Panc1 (cell line): Measurements from ENCODE around the gene TRIM62. TPM values are rescaled to one million over a fixed set of nuclear protein-coding genes. Genes with fewer than 3 reads are reported as not detected.

ENCODE experiments used
- ATAC-seq: fragments of 200-7000 bp; cut with Tn5 transposase; 2 replicates; pipeline ENCODE4 v1.9.1; 2020; ENCODE audit warnings: mild to moderate bottlenecking, moderate library complexity
- BruUV-seq: library from RNA; stranded (reverse); fragments of 400-500 nt; replicated peaks from 2 replicates; lab custom pipeline; 2021; lab: Mats Ljungman, UMichigan
- CTCF ChIA-PET: fragments of 300-600 bp; sonication (Branson Sonifier 250); formaldehyde crosslinking; loops from one replicate; lab custom pipeline; 2022; ENCODE audit warnings: antibody characterized with exemption; lab: Charles Lee
- POLR2A ChIA-PET: fragments of 300-600 bp; sonication (Branson Sonifier 250); formaldehyde crosslinking; loops from one replicate; lab custom pipeline; 2022; ENCODE audit warnings: antibody characterized with exemption; lab: Charles Lee
- DNase-seq: peaks from one replicate; pipeline ENCODE4 v3.0.0-alpha.2; 2010; ENCODE audit warnings: low read depth, low spot score
- H3K27ac ChIP-seq: 2 replicates; pipeline ENCODE4 v1.5.1; 2011; ENCODE audit warnings: mild to moderate bottlenecking, low read length, inconsistent platforms
- H3K27me3 ChIP-seq: fragments of 200-500 bp; sonication (Bioruptor generic); 2 replicates; pipeline ENCODE4 v1.6.0; 2014; ENCODE audit warnings: low read length, inconsistent platforms; ENCODE audit not compliant: control insufficient read depth, insufficient read depth
- H3K36me3 ChIP-seq: fragments of 200-500 bp; sonication (Bioruptor generic); 2 replicates; pipeline ENCODE4 v1.5.1; 2014; ENCODE audit warnings: inconsistent platforms, mild to moderate bottlenecking, low read length, moderate library complexity; ENCODE audit not compliant: control insufficient read depth, insufficient read depth
- H3K4me1 ChIP-seq: 2 replicates; pipeline ENCODE4 v1.5.1; 2011; ENCODE audit warnings: inconsistent platforms, mild to moderate bottlenecking, low read length, moderate library complexity; ENCODE audit not compliant: control insufficient read depth, insufficient read depth
- H3K4me3 ChIP-seq, 2 experiments: 2 replicates each; pipeline ENCODE4 v1.5.1; 2011 to 2012; ENCODE audit warnings: low read depth in 2 of 2, low read length in 2 of 2, mild to moderate bottlenecking in 2 of 2, inconsistent platforms in 1 of 2, moderate library complexity in 1 of 2
- H3K9me3 ChIP-seq: fragments of 200-500 bp; sonication (Bioruptor generic); 2 replicates; pipeline ENCODE4 v1.5.1; 2014; ENCODE audit warnings: low read depth, mild to moderate bottlenecking, inconsistent platforms, low read length, moderate library complexity; ENCODE audit not compliant: control insufficient read depth, insufficient read depth
- CTCF ChIP-seq: fragments of 450-650 bp; IDR thresholded peaks from 2 replicates; pipeline ENCODE4 v1.5.1; 2017; ENCODE audit warnings: mild to moderate bottlenecking
- POLR2AphosphoS5 ChIP-seq: IDR thresholded peaks from 2 replicates; pipeline ENCODE4 v1.6.1; 2012; ENCODE audit warnings: mild to moderate bottlenecking, low read depth, low read length, moderate library complexity
- REST ChIP-seq, 2 experiments: IDR thresholded peaks; 2 replicates each; pipeline ENCODE4 v1.6.1; 2011 to 2012; ENCODE audit warnings: low read depth in 2 of 2, control low read depth in 1 of 2, low read length in 1 of 2, mild to moderate bottlenecking in 1 of 2, moderate library complexity in 1 of 2; ENCODE audit not compliant: insufficient read depth in 1 of 2
- SIN3A ChIP-seq: IDR thresholded peaks from 2 replicates; pipeline ENCODE4 v1.6.1; 2012; ENCODE audit warnings: low read depth, mild to moderate bottlenecking, low read length, moderate library complexity, borderline replicate concordance; ENCODE audit not compliant: insufficient read depth
- TCF7L2 ChIP-seq: IDR thresholded peaks from 2 replicates; pipeline ENCODE4 v1.6.1; 2011; ENCODE audit warnings: mild to moderate bottlenecking, low read depth, low read length, inconsistent platforms
- in situ Hi-C: cut with HindIII; loops from 2 replicates; pipeline ENCODE4 v1.10.0; 2016; ENCODE audit warnings: low sequenced_read_pairs, low pct_unique_long_range_greater_than_20kb
- intact Hi-C: fragments of 100-400 bp; cut with micrococcal nuclease; formaldehyde crosslinking; loops from one replicate; pipeline ENCODE4 v1.10.0; 2022; ENCODE audit not compliant: unreplicated experiment
- total RNA-seq: library from RNA; stranded (reverse); gene quantifications from one replicate; pipeline ENCODE4 v1.2.1, GENCODE V29; 2021; ENCODE audit not compliant: unreplicated experiment

Gene TRIM62
- total RNA-seq, 1 experiment from 2014 or later, result 7.4 TPM

DNA sequence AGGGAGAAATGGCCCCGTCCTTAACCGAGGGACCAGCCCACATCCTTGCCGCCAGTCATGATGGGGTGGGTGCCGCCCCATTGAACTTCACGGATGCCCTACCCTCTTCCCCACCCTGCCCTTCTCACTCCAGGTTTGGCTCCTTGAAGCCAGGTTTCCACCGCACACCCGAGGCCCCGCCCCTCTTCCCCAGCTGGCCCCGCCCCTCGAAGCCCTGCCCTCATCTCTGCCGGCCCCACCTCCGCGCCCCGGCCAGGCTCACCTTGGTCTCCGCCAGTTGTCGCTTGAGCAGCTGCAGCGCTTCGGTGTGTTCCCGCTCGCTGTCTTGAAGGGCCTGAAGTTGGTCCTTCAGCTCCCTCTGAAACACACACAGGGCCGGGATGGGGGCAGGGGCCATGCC is 16.6 kb downstream of the TRIM62 start:
- Histone ChIP-seq H3K27ac (no peak overlapping the region), H3K9me3 (no peaks in the 10 kb centered on the region), H3K27me3 (no peaks in the 10 kb centered on the region), H3K4me1 (no peaks in the 10 kb centered on the region), H3K36me3 (no peaks in the 10 kb centered on the region), H3K4me3 (no peak overlapping the region)
- ChIA-PET POLR2A (no interaction called here), CTCF (no interaction called here)
- no peak for ATAC-seq
- no TSS peak for BruUV-seq
- TF ChIP-seq TCF7L2, result no peak
- TF ChIP-seq POLR2AphosphoS5, result no peak
- no peak for TF ChIP-seq CTCF
- no peak for TF ChIP-seq REST (IDR thresholded peaks at IDR 0.05; ENCODE audit: insufficient read depth in 1 of 2, low read depth in 2 of 2, low read length in 1 of 2)
- no peak for TF ChIP-seq SIN3A
- in situ Hi-C loops, result no loop called here
- DNase-seq, result no peak
- intact Hi-C loops, result no loop called here

- in situ Hi-C loops (no loop called here), intact Hi-C loops (no loop called here)
- POLR2A ChIA-PET, result no interaction called here
- no peak overlapping the region for H3K27ac ChIP-seq
- no peak for TF ChIP-seq CTCF
- no peak for TF ChIP-seq REST (IDR thresholded peaks at IDR 0.05; ENCODE audit: insufficient read depth in 1 of 2, low read depth in 2 of 2, low read length in 1 of 2)
- no peak for TF ChIP-seq POLR2AphosphoS5
- no peak for TF ChIP-seq SIN3A
- TF ChIP-seq TCF7L2, result no peak
- CTCF ChIA-PET, result no interaction called here
- no peaks in the 10 kb centered on the region for H3K27me3 ChIP-seq
- H3K4me3 ChIP-seq, result no peak overlapping the region
- ATAC-seq (peak; percentile 36; the same call in 1 of the 2 replicates), DNase-seq (no peak)
- no peaks in the 10 kb centered on the region for H3K36me3 ChIP-seq
- no TSS peak for BruUV-seq
- H3K9me3 ChIP-seq, result no peaks in the 10 kb centered on the region
- H3K4me1 ChIP-seq, result no peaks in the 10 kb centered on the region
These were observed 18.0 kb downstream of the TRIM62 start for GRCh38 chr1:33163621-33164519.
